H1 (cell line): ENCODE data around the gene IRGC. TPM values are rescaled to one million over a fixed set of nuclear protein-coding genes. Genes with fewer than 3 reads are reported as not detected.

Experiments used
- BACH1 ChIP-seq: IDR thresholded peaks from 2 replicates; pipeline ENCODE4 v1.6.1; 2012; ENCODE audit warnings: low read length, improper control_type of control experiment
- CHD2 ChIP-seq: IDR thresholded peaks from 2 replicates; pipeline ENCODE4 v1.6.1; 2012; ENCODE audit warnings: low read length, improper control_type of control experiment
- EZH2 ChIP-seq: fragments of 200-600 bp; sonication (generic); IDR thresholded peaks from 2 replicates; pipeline ENCODE4 v1.7.1; 2012; ENCODE audit warnings: low read depth, mild to moderate bottlenecking, moderate library complexity, low read length, inconsistent platforms; ENCODE audit not compliant: severe bottlenecking
- JUN ChIP-seq: IDR thresholded peaks from 2 replicates; pipeline ENCODE4 v1.6.1; 2011; ENCODE audit warnings: low read depth, mild to moderate bottlenecking, improper control_type of control experiment, low read length
- KDM4A ChIP-seq: IDR thresholded peaks from one replicate; pipeline ENCODE4 v1.7.1; 2012; ENCODE audit warnings: low read depth, mild to moderate bottlenecking, moderate library complexity, low read length, inconsistent platforms; ENCODE audit not compliant: severe bottlenecking
- RAD21 ChIP-seq, 2 experiments: IDR thresholded peaks in 1 of 2; conservative IDR thresholded peaks in 1 of 2; 2 replicates each; pipeline ENCODE4 v1.6.1; 2011; ENCODE audit warnings: low read depth in 2 of 2, low read length in 2 of 2, improper control_type of control experiment in 1 of 2, inconsistent platforms in 1 of 2, mild to moderate bottlenecking in 1 of 2, moderate library complexity in 1 of 2
- SP4 ChIP-seq: IDR thresholded peaks from 2 replicates; pipeline ENCODE4 v1.6.1; 2012; ENCODE audit warnings: low read length, inconsistent platforms
- SRF ChIP-seq: IDR thresholded peaks from 2 replicates; pipeline ENCODE4 v1.6.1; 2011; ENCODE audit warnings: mild to moderate bottlenecking, low read depth, low read length, moderate library complexity
- YY1 ChIP-seq: IDR thresholded peaks from 2 replicates; pipeline ENCODE4 v1.6.1; 2011; ENCODE audit warnings: low read depth, mild to moderate bottlenecking, low read length
- polyA plus RNA-seq, 7 experiments: library from polyadenylated mRNA; depleted of rRNA in 3 of 7; stranded (reverse) in 5 of 7; unstranded in 2 of 7; fragments of >200 nt in 5 of 7; fragments of 200-250 nt in 2 of 7; gene quantifications; 1 replicate in 5 of 7; 2 replicates in 1 of 7; 4 replicates in 1 of 7; pipeline versions ENCODE4 v1.2.1 to v1.2.3, GENCODE V29; 2011 to 2013; ENCODE audit warnings: missing spikeins in 2 of 7, mixed read lengths in 2 of 7
- total RNA-seq: library from RNA; stranded (reverse); fragmentation: NEBNext Ultra II Directional; extraction: Animal tissue kit (Norgen Biotek cat#: 25700); gene quantifications from 2 replicates; pipeline ENCODE4 v1.2.1, GENCODE V29; 2021
- TF ChIP-seq, protein P1 (sequence below): fragments of 300-600 bp; sonication (generic); IDR thresholded peaks from 2 replicates; pipeline ENCODE4 v1.7.1; 2012; ENCODE audit warnings: low read length, moderate library complexity, mild to moderate bottlenecking, inconsistent platforms; ENCODE audit not compliant: insufficient replicate concordance
- TF ChIP-seq, protein P2 (sequence below): IDR thresholded peaks from 2 replicates; pipeline ENCODE4 v1.6.1; 2011; ENCODE audit warnings: low read depth, mild to moderate bottlenecking, low read length; ENCODE audit not compliant: insufficient read depth

IRGC gene
- total and polyA plus RNA-seq, 2 of the 8 experiments (the other 6 are each of a cell fraction or from before 2014, with no cell fraction given) = not detected

DNA sequence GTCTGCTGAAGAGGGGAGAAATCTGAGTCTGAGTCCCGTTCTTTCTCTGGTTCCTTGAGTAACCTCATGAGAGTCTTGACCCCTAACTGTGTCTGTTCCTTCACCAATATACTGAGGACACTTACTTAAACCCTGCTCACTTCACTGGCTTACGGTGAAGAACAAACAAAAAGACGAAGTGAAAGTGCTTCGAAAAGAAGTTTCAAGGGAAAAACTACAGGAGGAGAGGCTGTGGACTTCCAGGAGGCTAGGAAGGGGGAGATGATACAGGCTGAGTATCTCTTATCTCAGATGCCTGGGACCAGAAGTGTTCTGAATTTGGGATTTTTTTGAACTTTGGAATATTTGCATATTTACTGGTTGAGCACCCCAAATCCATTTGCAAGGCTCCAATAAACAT is 32.8 kb downstream of the IRGC start (continued):
- TF ChIP-seq, protein P1, sequence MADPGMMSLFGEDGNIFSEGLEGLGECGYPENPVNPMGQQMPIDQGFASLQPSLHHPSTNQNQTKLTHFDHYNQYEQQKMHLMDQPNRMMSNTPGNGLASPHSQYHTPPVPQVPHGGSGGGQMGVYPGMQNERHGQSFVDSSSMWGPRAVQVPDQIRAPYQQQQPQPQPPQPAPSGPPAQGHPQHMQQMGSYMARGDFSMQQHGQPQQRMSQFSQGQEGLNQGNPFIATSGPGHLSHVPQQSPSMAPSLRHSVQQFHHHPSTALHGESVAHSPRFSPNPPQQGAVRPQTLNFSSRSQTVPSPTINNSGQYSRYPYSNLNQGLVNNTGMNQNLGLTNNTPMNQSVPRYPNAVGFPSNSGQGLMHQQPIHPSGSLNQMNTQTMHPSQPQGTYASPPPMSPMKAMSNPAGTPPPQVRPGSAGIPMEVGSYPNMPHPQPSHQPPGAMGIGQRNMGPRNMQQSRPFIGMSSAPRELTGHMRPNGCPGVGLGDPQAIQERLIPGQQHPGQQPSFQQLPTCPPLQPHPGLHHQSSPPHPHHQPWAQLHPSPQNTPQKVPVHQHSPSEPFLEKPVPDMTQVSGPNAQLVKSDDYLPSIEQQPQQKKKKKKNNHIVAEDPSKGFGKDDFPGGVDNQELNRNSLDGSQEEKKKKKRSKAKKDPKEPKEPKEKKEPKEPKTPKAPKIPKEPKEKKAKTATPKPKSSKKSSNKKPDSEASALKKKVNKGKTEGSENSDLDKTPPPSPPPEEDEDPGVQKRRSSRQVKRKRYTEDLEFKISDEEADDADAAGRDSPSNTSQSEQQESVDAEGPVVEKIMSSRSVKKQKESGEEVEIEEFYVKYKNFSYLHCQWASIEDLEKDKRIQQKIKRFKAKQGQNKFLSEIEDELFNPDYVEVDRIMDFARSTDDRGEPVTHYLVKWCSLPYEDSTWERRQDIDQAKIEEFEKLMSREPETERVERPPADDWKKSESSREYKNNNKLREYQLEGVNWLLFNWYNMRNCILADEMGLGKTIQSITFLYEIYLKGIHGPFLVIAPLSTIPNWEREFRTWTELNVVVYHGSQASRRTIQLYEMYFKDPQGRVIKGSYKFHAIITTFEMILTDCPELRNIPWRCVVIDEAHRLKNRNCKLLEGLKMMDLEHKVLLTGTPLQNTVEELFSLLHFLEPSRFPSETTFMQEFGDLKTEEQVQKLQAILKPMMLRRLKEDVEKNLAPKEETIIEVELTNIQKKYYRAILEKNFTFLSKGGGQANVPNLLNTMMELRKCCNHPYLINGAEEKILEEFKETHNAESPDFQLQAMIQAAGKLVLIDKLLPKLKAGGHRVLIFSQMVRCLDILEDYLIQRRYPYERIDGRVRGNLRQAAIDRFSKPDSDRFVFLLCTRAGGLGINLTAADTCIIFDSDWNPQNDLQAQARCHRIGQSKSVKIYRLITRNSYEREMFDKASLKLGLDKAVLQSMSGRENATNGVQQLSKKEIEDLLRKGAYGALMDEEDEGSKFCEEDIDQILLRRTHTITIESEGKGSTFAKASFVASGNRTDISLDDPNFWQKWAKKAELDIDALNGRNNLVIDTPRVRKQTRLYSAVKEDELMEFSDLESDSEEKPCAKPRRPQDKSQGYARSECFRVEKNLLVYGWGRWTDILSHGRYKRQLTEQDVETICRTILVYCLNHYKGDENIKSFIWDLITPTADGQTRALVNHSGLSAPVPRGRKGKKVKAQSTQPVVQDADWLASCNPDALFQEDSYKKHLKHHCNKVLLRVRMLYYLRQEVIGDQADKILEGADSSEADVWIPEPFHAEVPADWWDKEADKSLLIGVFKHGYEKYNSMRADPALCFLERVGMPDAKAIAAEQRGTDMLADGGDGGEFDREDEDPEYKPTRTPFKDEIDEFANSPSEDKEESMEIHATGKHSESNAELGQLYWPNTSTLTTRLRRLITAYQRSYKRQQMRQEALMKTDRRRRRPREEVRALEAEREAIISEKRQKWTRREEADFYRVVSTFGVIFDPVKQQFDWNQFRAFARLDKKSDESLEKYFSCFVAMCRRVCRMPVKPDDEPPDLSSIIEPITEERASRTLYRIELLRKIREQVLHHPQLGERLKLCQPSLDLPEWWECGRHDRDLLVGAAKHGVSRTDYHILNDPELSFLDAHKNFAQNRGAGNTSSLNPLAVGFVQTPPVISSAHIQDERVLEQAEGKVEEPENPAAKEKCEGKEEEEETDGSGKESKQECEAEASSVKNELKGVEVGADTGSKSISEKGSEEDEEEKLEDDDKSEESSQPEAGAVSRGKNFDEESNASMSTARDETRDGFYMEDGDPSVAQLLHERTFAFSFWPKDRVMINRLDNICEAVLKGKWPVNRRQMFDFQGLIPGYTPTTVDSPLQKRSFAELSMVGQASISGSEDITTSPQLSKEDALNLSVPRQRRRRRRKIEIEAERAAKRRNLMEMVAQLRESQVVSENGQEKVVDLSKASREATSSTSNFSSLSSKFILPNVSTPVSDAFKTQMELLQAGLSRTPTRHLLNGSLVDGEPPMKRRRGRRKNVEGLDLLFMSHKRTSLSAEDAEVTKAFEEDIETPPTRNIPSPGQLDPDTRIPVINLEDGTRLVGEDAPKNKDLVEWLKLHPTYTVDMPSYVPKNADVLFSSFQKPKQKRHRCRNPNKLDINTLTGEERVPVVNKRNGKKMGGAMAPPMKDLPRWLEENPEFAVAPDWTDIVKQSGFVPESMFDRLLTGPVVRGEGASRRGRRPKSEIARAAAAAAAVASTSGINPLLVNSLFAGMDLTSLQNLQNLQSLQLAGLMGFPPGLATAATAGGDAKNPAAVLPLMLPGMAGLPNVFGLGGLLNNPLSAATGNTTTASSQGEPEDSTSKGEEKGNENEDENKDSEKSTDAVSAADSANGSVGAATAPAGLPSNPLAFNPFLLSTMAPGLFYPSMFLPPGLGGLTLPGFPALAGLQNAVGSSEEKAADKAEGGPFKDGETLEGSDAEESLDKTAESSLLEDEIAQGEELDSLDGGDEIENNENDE = no peak
- TF ChIP-seq CHD2 (no peak), EZH2 (no peak), YY1 (no peak), BACH1 (no peak), SRF (no peak), JUN (no peak), RAD21 (IDR thresholded peaks at IDR 0.05 in 1 of 2, conservative IDR thresholded peaks at IDR 0.05 in 1 of 2; ENCODE audit: low read depth in 2 of 2, low read length in 2 of 2) (no peak), SP4 (no peak), KDM4A (no peak)
- TF ChIP-seq, protein P2, sequence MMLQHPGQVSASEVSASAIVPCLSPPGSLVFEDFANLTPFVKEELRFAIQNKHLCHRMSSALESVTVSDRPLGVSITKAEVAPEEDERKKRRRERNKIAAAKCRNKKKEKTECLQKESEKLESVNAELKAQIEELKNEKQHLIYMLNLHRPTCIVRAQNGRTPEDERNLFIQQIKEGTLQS = no peak
